NCI-H1105 treated with DMSO at 0.1 percent for 48 hours (cell line): ENCODE results near the gene PTGER3.
A peak's percentile ranks its signal among the peaks of the same experiment; 100 is the strongest.

Experiments
- DNase-seq: peaks from one replicate; lab custom pipeline; 2025; lab: John Stamatoyannopoulos, UW

PTGER3 gene

GRCh38 chr1:71049951-71050598 lies 2.5 kb upstream of the PTGER3 start:
- peak; percentile 72 for DNase-seq

GRCh38 chr1:71046891-71047634 lies 553 bp downstream of the PTGER3 start:
- no peak for DNase-seq

GRCh38 chr1:71045463-71046028 lies 2.1 kb downstream of the PTGER3 start:
- DNase-seq: no peak

GRCh38 chr1:71044833-71045232 lies 2.8 kb downstream of the PTGER3 start:
- no peak for DNase-seq

- DNase-seq: no peak
These were observed 4.6 kb downstream of the PTGER3 start for GRCh38 chr1:71043065-71043464.

- no peak for DNase-seq
These were observed 5.8 kb downstream of the PTGER3 start for GRCh38 chr1:71041806-71042205.

- no peak for DNase-seq
These were observed 7.9 kb downstream of the PTGER3 start for GRCh38 chr1:71039661-71040262.

- no peak for DNase-seq
These were observed 8.7 kb downstream of the PTGER3 start for GRCh38 chr1:71038942-71039341.

GRCh38 chr1:71037829-71038620 lies 9.6 kb downstream of the PTGER3 start:
- DNase-seq: no peak

- DNase-seq: no peak
These were observed 10.6 kb downstream of the PTGER3 start for GRCh38 chr1:71037066-71037465.

- DNase-seq: no peak
These were observed 14.5 kb downstream of the PTGER3 start for GRCh38 chr1:71033136-71033535.

GRCh38 chr1:71031426-71031825 lies 16.2 kb downstream of the PTGER3 start:
- no peak for DNase-seq

- DNase-seq: no peak
These were observed 17.6 kb downstream of the PTGER3 start for GRCh38 chr1:71030026-71030425.

GRCh38 chr1:71028981-71029380 lies 18.6 kb downstream of the PTGER3 start:
- DNase-seq: no peak

GRCh38 chr1:71027991-71028390 lies 19.6 kb downstream of the PTGER3 start:
- DNase-seq: no peak

- DNase-seq: no peak
These were observed 21.5 kb downstream of the PTGER3 start for GRCh38 chr1:71026093-71026492.

- no peak for DNase-seq
These were observed 24.1 kb downstream of the PTGER3 start for GRCh38 chr1:71023515-71023914.

GRCh38 chr1:71019233-71019969 lies 28.2 kb downstream of the PTGER3 start:
- DNase-seq: no peak

GRCh38 chr1:71018791-71019190 lies 28.8 kb downstream of the PTGER3 start:
- no peak for DNase-seq

GRCh38 chr1:71015745-71016144 lies 31.9 kb downstream of the PTGER3 start:
- DNase-seq: no peak

GRCh38 chr1:71014178-71014579 lies 33.4 kb downstream of the PTGER3 start:
- DNase-seq: no peak
